Fibroblast of pulmonary artery (primary cell): ENCODE results near the gene SELENOS.

ENCODE experiments used
- DNase-seq: peaks from one replicate; pipeline ENCODE4 v3.0.0-alpha.2; 2010; ENCODE audit warnings: low read depth
- H3K4me3 ChIP-seq: replicated peaks from 2 replicates; pipeline ENCODE4 v1.5.1; 2011; ENCODE audit warnings: low read depth, mild to moderate bottlenecking, control low read depth, low read length, moderate library complexity
- CTCF ChIP-seq: IDR thresholded peaks from 2 replicates; pipeline ENCODE4 v1.5.1; 2011; ENCODE audit warnings: mild to moderate bottlenecking, control low read depth, low read length, inconsistent platforms; ENCODE audit errors: missing control alignments

Gene SELENOS

DNA sequence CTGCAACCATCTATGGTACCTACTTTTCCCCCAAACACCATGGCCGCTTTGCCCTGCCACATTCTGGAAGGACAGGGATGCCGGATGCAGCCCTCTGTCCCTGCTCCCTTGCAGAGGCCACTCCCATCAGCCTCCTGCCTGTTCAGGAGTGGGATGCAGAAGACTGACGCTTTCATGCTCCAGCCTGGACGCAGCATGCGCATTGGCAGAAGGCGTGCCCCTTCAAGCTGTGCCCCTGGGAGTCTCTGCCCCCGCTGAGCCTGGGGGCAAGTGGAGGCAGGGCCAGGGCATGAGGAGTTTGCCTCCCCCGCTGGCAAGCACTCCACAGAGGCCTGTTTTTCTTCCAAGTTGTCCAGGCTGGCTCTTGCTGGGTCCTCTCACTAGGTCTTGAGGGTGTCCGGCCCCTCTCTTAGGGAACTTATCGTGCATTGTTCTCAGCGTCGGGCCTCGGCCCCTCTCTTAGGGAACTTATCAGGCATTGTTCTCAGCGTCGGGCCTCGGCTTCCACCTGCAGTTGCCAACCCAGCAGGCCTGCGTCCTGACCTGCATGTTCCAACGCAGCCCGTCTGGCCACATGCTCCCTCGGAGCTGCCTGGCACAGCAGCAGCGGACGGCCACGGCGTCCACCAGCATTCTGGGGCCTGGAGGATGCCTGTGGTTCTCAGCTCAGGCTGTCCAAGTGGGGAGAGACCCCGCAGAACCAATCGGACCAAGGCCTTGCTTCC lies 32.3 kb upstream of the SELENOS start:
- TF ChIP-seq CTCF, result no peak
- DNase-seq, result no peak
- H3K4me3 ChIP-seq, result no peak overlapping the region

DNA sequence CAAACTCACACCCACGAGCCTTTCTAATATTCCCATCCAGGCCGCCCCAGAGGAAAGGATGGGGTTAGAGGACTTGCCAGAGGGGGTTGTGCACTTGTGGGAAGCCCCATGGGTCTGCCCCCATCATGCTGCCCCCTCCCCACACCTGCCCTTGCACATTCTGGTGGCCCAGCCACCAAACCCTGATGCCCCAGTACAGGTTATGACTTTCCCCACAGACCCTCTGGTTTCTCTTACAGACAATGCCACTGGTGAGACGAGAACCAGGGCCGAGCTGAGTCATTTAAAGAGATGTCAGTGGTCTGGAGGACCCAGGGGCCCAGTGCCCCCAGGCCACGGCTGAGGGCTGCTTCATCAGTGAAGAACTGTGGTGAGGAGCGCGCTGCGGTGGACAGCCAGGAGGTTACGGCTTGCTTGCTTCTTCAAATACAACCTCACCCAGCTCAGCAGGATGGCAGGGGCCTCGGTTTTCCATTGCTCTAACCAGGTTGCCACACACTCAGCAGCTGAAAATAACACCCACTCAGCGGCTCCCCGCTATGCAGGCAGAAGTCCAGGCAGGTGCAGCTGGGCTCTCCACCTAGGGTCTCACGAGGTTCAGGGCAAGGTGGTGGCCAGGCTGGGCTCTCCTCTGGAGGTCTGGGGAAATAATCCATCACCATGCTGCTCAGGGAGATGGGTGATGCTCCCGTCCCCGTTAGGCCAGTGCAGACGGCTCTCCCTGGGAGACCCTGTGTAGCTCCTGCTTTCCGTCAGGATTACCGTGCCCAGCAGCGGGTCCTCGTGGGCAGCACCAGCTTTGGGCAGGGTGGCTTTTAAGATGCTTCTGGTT lies 31.5 kb upstream of the SELENOS start:
- no peak for DNase-seq
- no peak for TF ChIP-seq CTCF
- no peak overlapping the region for H3K4me3 ChIP-seq

DNA sequence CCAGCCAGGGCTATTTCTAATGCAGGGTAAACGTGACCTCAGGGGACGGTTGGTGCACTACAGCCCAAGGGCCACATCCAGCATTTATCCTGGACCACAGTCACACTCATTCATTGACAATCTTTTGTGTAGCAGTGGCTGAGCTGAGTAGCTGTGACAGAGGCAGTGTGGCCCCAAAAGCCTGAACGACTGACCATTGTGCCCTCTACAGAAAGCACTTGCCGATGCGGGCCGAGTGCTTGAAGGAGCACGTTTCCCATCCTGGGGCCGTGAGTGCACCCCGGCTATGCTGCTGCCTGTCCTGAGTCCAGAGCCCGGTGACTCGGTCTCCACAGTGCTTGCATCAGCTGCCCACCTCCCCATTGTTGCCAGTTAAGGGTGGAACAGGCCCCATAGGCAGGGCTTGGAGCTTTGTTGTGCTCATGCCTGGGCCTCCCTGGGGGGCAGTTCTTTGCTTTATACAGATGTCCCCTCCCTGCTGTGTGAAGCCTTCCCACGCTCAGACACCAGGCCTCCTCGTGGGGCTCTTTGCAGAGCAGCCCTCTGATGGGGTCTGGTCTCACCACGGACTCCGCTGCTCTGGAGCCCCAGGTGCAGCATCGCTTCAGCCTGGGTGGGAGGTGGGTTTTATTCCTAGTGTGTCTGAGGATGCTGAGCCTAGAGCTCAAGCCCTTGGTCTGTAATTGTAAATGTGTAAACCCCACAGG lies 30.8 kb upstream of the SELENOS start:
- DNase-seq, result no peak
- no peak overlapping the region for H3K4me3 ChIP-seq
- TF ChIP-seq CTCF, result no peak

GRCh38 chr15:101307048-101307896 lies 30.0 kb upstream of the SELENOS start:
- no peak for DNase-seq
- no peak for TF ChIP-seq CTCF
- no peak overlapping the region for H3K4me3 ChIP-seq

GRCh38 chr15:101306341-101307047 lies 29.2 kb upstream of the SELENOS start:
- no peak for DNase-seq
- H3K4me3 ChIP-seq, result no peak overlapping the region
- TF ChIP-seq CTCF, result no peak

GRCh38 chr15:101305820-101306255 lies 28.6 kb upstream of the SELENOS start:
- H3K4me3 ChIP-seq, result no peak overlapping the region
- no peak for DNase-seq
- TF ChIP-seq CTCF, result no peak
